Skeletal muscle satellite cell (primary cell): ENCODE data around the gene RUNX2.
A peak's percentile ranks its signal among the peaks of the same experiment; 100 is the strongest.

ENCODE experiments used
- H3K27me3 ChIP-seq: 2 replicates; pipeline ENCODE4 v1.7.0; 2013; ENCODE audit warnings: low read length; ENCODE audit not compliant: control insufficient read depth, insufficient read depth
- H3K36me3 ChIP-seq: 2 replicates; pipeline ENCODE4 v1.7.0; 2013; ENCODE audit warnings: mild to moderate bottlenecking, control low read depth, low read length; ENCODE audit not compliant: insufficient read depth
- H3K4me1 ChIP-seq: 2 replicates; pipeline ENCODE4 v1.7.0; 2013; ENCODE audit warnings: low read length; ENCODE audit not compliant: control insufficient read depth, insufficient read depth
- H3K4me2 ChIP-seq: 2 replicates; pipeline ENCODE4 v1.7.0; 2013; ENCODE audit warnings: mild to moderate bottlenecking, low read length
- H3K4me3 ChIP-seq: 2 replicates; pipeline ENCODE4 v1.7.0; 2013; ENCODE audit warnings: low read length
- H3K9ac ChIP-seq: 2 replicates; pipeline ENCODE4 v1.7.0; 2013; ENCODE audit warnings: mild to moderate bottlenecking, low read depth, low read length, moderate library complexity
- H3K9me3 ChIP-seq: replicated peaks from 2 replicates; pipeline ENCODE4 v1.7.0; 2013; ENCODE audit warnings: mild to moderate bottlenecking, control low read depth, low read length

Gene RUNX2

GRCh38 chr6:45609141-45609638 lies 281.1 kb downstream of the RUNX2 start:
- Histone ChIP-seq H3K4me2 (no peak overlapping the region), H3K27me3 (no peaks in the 10 kb centered on the region), H3K36me3 (no peaks in the 10 kb centered on the region), H3K9me3 (no peaks in the 10 kb centered on the region), H3K4me1 (peaks cover 29% of the 10 kb centered on the region), H3K4me3 (no peak overlapping the region), H3K9ac (no peak overlapping the region)

GRCh38 chr6:45610374-45610773 lies 282.2 kb downstream of the RUNX2 start:
- no peaks in the 10 kb centered on the region for H3K9me3 ChIP-seq
- H3K27me3 ChIP-seq, result no peaks in the 10 kb centered on the region
- no peak overlapping the region for H3K4me2 ChIP-seq
- peaks cover 29% of the 10 kb centered on the region for H3K4me1 ChIP-seq
- no peak overlapping the region for H3K4me3 ChIP-seq
- H3K36me3 ChIP-seq, result no peaks in the 10 kb centered on the region
- H3K9ac ChIP-seq, result no peak overlapping the region

GRCh38 chr6:45610832-45611231 lies 282.7 kb downstream of the RUNX2 start:
- Histone ChIP-seq H3K4me2 (no peak overlapping the region), H3K4me3 (no peak overlapping the region)

GRCh38 chr6:45611491-45611890 lies 283.4 kb downstream of the RUNX2 start:
- Histone ChIP-seq H3K9me3 (no peaks in the 10 kb centered on the region), H3K4me3 (no peak overlapping the region), H3K4me1 (peaks cover 29% of the 10 kb centered on the region), H3K36me3 (no peaks in the 10 kb centered on the region), H3K4me2 (no peak overlapping the region), H3K9ac (no peak overlapping the region), H3K27me3 (no peaks in the 10 kb centered on the region)

More at GRCh38 chr6:45610832-45611231, 282.7 kb downstream of the RUNX2 start:
- Histone ChIP-seq H3K9me3 (no peaks in the 10 kb centered on the region), H3K27me3 (no peaks in the 10 kb centered on the region), H3K9ac (no peak overlapping the region), H3K36me3 (no peaks in the 10 kb centered on the region), H3K4me1 (peaks cover 29% of the 10 kb centered on the region)

GRCh38 chr6:45613656-45614055 lies 285.5 kb downstream of the RUNX2 start:
- H3K4me1 ChIP-seq, result peaks cover 33% of the 10 kb centered on the region
- no peak overlapping the region for H3K9ac ChIP-seq
- no peak overlapping the region for H3K4me3 ChIP-seq
- H3K36me3 ChIP-seq, result no peaks in the 10 kb centered on the region
- H3K4me2 ChIP-seq, result no peak overlapping the region
- H3K9me3 ChIP-seq, result no peaks in the 10 kb centered on the region
- no peaks in the 10 kb centered on the region for H3K27me3 ChIP-seq

GRCh38 chr6:45614488-45615285 lies 286.6 kb downstream of the RUNX2 start:
- no peaks in the 10 kb centered on the region for H3K27me3 ChIP-seq
- peaks cover 27% of the 10 kb centered on the region for H3K4me1 ChIP-seq
- H3K4me3 ChIP-seq, result no peak overlapping the region
- no peaks in the 10 kb centered on the region for H3K36me3 ChIP-seq
- H3K4me2 ChIP-seq, result no peak overlapping the region
- H3K9me3 ChIP-seq, result no peaks in the 10 kb centered on the region
- H3K9ac ChIP-seq, result no peak overlapping the region

- H3K4me1 ChIP-seq, result peaks cover 36% of the 10 kb centered on the region
- no peak overlapping the region for H3K4me2 ChIP-seq
- no peaks in the 10 kb centered on the region for H3K36me3 ChIP-seq
- H3K9me3 ChIP-seq, result no peaks in the 10 kb centered on the region
- no peak overlapping the region for H3K4me3 ChIP-seq
- no peak overlapping the region for H3K9ac ChIP-seq
- no peaks in the 10 kb centered on the region for H3K27me3 ChIP-seq
These were observed 288.1 kb downstream of the RUNX2 start for GRCh38 chr6:45616209-45616608.

- H3K36me3 ChIP-seq, result no peaks in the 10 kb centered on the region
- H3K4me1 ChIP-seq, result peaks cover 36% of the 10 kb centered on the region
- H3K9ac ChIP-seq, result peak overlapping the region; percentile 18
- H3K4me2 ChIP-seq, result no peak overlapping the region
- H3K9me3 ChIP-seq, result no peaks in the 10 kb centered on the region
- H3K4me3 ChIP-seq, result no peak overlapping the region
- no peaks in the 10 kb centered on the region for H3K27me3 ChIP-seq
These were observed 289.3 kb downstream of the RUNX2 start for GRCh38 chr6:45617441-45617840.

- Histone ChIP-seq H3K9me3 (no peaks in the 10 kb centered on the region), H3K4me1 (peaks cover 36% of the 10 kb centered on the region), H3K36me3 (no peaks in the 10 kb centered on the region), H3K4me2 (no peak overlapping the region), H3K9ac (no peak overlapping the region), H3K27me3 (no peaks in the 10 kb centered on the region), H3K4me3 (no peak overlapping the region)
These were observed 290.1 kb downstream of the RUNX2 start for GRCh38 chr6:45618259-45618658.

- H3K4me2 ChIP-seq, result no peak overlapping the region
- H3K4me3 ChIP-seq, result no peak overlapping the region
- peaks cover 31% of the 10 kb centered on the region for H3K4me1 ChIP-seq
- H3K27me3 ChIP-seq, result no peaks in the 10 kb centered on the region
- H3K9me3 ChIP-seq, result no peaks in the 10 kb centered on the region
- H3K9ac ChIP-seq, result no peak overlapping the region
- no peaks in the 10 kb centered on the region for H3K36me3 ChIP-seq
These were observed 291.2 kb downstream of the RUNX2 start for GRCh38 chr6:45619211-45619760.

GRCh38 chr6:45619994-45620471 lies 291.9 kb downstream of the RUNX2 start:
- Histone ChIP-seq H3K9ac (no peak overlapping the region), H3K9me3 (no peaks in the 10 kb centered on the region), H3K4me1 (peaks cover 39% of the 10 kb centered on the region), H3K27me3 (no peaks in the 10 kb centered on the region), H3K4me3 (no peak overlapping the region), H3K4me2 (no peak overlapping the region), H3K36me3 (no peaks in the 10 kb centered on the region)
